Stimulated activated effector memory CD8-positive, alpha-beta T cell treated with anti-CD3 and anti-CD28 coated beads, Interleukin-12 subunit alpha, Interleukin-12 subunit beta, amount 100 ng/mL, for 72 hours (primary cell): Measurements from ENCODE around the gene TCP10L.

Source experiments
- ATAC-seq: fragments of 150-1000 bp; cut with Tn5 transposase; 2 replicates; pipeline ENCODE4 v1.10.0; 2021
- DNase-seq, 2 donors: peaks; one replicate each; pipeline ENCODE4 v3.0.0; 2021 to 2022; ENCODE audit warnings: low spot score in 2 of 2
- H3K27ac Mint-ChIP-seq: one replicate; pipeline ENCODE4 v1.8.0; 2022; ENCODE audit warnings: mild to moderate bottlenecking, mixed read lengths
- H3K36me3 Mint-ChIP-seq: one replicate; pipeline ENCODE4 v1.8.0; 2022; ENCODE audit warnings: mild to moderate bottlenecking, mixed read lengths
- H3K4me1 Mint-ChIP-seq: one replicate; pipeline ENCODE4 v1.8.0; 2022; ENCODE audit warnings: mixed read lengths
- H3K4me3 Mint-ChIP-seq: one replicate; pipeline ENCODE4 v1.8.0; 2022; ENCODE audit warnings: mild to moderate bottlenecking, mixed read lengths
- H3K9me3 Mint-ChIP-seq: one replicate; pipeline ENCODE4 v1.8.0; 2022; ENCODE audit warnings: mixed read lengths

TCP10L gene

GRCh38 chr21:32529679-32530078, 55.6 kb downstream of the TCP10L start:
- DNase-seq (no peak), ATAC-seq (no peak)
- Mint-ChIP-seq H3K36me3 (no peaks in the 10 kb centered on the region), H3K9me3 (no peaks in the 10 kb centered on the region), H3K4me1 (peaks cover 24% of the 10 kb centered on the region), H3K27ac (peak overlapping the region; percentile 60), H3K4me3 (no peak overlapping the region)

- peaks cover 16% of the 10 kb centered on the region for H3K4me1 Mint-ChIP-seq
- no peak overlapping the region for H3K4me3 Mint-ChIP-seq
- no peaks in the 10 kb centered on the region for H3K36me3 Mint-ChIP-seq
- no peak overlapping the region for H3K27ac Mint-ChIP-seq
- ATAC-seq = no peak
- H3K9me3 Mint-ChIP-seq = no peaks in the 10 kb centered on the region
- DNase-seq = no peak
Observed at GRCh38 chr21:32525282-32525681, 60.0 kb downstream of the TCP10L start.

DNA sequence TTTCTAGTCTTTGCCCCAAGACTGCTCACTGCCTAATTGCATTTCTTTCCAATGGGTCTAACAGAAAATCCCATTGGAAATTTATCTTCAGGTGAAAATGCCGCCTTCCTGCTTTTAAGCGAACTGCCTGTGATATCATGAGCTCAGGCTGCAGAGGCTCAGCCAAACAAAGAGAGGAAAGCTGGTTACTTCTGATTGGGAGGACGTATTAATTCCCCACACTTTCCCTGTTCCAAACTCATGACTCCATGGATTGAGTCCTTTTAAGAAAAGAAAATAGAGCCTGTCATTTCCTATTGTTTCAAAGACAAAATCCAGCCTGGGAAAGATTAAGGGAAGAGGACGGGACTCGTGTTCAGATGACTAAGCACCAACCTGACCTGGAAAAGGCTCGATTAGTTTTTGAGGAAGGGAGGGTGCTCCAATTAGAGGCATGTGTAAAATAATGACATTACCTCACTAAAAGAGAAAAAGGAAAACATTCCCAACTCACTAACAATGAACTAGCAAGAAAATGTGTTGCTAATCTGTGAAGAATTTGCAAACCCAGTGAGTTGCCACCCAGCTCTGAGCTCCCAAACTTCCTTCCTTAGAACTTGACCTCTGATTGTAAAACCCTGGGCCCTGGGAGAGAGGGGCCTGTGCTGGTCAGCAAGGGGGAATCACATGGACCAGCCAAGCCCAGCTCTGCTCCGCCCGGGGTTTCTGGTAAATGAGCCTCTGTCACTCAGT, 61.2 kb downstream of the TCP10L start:
- Mint-ChIP-seq H3K9me3 (no peaks in the 10 kb centered on the region), H3K36me3 (no peaks in the 10 kb centered on the region), H3K27ac (no peak overlapping the region), H3K4me3 (no peak overlapping the region), H3K4me1 (peaks cover 13% of the 10 kb centered on the region)
- no peak for ATAC-seq
- no peak for DNase-seq
